ENCODE measurements around the gene ACOT4.
"Not testable (repeated sequence)": the region's sequence is repeated elsewhere in the genome, so short reads cannot be mapped to it uniquely, and the experiment has no call there.

The ACOT4 gene

DNA sequence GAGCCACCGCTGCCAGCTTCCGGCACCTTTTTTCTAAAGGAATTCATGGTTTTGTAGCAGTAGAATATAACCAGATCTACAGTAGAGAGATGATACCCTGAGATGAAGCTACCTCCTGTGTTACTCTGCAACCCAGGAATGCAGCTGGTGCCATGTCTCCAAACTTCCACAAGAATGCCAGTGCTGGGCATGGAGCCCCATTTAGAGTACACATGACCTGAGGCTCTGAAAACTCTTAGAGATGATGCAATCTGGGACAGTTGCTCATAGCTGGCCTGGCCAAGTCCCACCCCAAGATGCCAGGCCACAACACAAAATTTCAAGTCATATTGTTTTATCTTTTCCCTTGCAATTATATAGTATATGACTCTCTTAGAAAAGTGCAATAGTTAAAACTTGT lies 14.5 kb upstream of the ACOT4 start:
- not testable (repeated sequence) for DNase-seq

DNA sequence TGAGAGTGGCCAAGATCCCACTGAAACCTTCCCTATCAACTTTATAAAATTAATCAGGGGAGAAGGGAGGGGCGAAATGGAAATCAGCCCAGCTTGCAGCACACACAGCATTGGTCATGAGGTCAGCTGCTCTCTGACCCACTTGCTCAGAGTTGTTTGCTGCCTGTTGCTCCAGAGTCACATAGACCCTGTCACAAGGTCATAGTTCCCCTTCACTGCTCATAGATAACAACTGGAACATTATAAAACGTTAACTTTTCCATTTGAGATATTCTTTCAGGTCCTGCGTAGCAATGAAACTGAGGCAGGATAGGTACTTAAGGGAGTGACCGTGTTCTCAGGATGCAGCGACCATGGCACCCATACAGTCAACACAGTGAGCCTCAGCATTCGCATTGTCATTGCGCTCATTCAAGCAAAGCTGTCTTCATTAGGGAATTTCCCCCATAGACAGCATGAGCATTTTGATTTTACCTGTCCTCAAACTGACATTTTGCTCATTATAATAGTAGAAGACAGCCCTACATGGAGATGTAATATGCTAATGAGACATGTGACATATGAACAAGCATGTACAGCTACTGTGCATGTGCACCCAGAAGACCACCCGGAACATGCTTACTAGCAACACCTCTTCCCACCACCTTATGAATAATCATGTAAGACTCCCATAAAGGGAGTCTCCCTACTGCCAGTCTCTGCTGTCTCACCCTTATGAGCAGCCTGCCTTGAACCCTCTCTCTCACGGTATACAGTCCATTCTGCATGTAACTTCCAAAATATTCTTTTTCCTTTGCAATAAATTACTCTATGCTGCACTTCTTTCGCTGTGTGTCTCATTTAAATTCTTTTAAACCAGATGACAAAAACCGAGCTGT lies 9.3 kb upstream of the ACOT4 start:
- not testable (repeated sequence) for DNase-seq

DNA sequence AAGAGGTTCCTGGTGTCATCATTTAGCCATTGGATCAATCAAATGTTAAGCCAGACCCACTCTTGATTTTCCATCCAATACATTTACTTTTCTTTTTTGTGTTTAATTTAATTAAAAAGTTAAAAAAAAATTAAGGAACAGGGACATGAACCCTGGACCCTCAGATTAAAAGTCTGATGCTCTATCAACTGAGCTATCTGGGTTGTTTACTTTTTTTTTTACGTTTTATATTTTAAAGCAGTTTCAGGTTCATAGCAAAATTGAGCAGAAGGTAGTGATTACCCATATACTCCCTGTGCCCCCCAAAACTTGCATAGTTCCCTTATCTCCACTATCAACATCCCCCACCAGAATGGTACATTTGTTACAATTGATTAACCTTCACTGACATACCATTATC lies 3.0 kb upstream of the ACOT4 start:
- DNase-seq: no peak

DNA sequence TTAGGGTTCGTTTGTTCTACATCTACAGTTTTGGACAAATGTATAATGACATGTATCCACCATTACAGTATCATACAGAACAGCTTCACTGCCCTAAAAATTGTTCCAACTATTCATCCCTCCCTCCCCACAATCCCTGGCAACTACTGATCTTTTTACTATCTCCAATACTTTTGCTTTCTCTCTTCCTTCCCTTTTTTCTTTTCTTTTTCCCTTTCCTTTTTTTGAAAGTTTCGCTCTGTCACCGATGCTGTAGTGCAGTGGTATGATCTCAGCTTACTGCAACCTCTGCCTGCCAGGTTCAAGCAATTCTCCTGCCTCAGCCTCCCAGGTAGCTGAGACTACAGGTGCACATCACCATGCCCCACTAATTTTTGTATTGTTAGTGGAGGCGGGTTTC lies 2.6 kb upstream of the ACOT4 start:
- DNase-seq: no peak

DNA sequence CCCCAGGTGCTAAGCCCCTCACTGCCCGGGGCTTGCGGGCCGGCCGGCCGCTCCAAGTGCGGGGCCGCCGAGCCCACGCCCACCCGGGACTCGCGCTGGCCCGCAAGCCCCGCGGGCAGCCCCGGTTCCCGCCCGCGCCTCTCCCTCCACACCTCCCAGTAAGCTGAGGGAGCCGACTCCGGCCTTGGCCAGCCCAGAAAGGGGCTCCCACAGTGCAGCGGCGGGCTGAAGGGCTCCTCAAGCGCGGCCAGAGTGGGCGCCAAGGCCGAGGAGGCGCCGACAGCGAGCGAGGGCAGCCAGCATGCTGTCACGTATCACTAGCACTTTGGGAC lies 1.0 kb upstream of the ACOT4 start:
- DNase-seq: not testable (repeated sequence)

DNA sequence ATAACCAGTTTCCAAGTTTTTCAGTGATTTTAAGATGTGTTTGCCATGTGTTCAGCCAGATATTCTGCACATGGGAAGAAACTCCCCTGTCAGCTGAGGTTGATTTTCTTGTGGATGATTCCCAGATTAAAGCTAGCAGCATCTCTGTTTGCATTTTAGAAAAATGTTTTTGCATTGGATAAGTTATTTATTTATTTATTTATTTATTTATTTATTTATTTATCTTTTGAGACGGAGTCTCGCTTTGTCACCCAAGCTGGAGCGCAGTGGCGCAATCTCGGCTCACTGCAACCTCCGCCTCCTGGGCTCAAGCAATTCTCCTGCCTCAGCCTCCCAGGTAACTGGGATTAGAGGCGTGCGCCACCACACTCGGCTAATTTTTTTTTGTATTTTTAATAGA lies 2.8 kb downstream of the ACOT4 start:
- no peak for DNase-seq

DNA sequence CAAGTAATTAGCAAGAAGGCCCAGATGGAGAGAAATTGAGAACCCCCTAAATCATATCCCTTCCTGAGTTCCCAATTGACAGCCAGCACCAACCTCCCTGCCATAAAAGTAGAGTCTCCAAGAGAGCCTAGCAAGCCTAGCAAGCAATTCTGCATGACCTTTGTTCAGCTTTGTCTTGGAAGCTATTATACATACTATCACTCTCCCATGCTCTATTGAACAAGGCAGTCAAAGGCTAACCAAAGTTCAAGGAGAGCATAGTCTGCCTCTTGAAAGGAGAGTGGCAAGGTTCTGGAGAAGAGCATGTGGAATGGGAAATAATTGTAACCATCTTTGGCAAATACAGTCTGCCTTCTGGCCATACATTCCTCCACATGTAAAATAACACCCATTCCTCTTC lies 7.8 kb downstream of the ACOT4 start:
- no peak for DNase-seq

DNA sequence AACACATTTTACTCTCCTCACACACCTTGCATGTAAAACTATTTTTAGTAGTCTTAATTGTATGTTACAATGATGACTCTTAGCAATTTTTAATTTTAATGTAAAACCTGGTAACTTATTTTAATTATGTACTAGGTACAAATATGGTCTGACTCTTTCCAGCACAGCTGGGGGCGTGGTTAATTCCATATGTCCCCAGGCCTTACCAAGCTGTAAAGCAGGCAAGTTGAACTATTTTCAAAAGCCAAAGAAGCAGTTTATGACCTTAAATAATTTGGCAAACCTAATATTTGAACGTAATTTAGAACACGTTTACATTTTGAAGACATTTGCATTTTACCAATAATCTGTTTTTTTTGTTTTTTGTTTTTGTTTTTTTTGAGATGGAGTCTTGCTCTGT lies 11.3 kb downstream of the ACOT4 start:
- no peak for DNase-seq

DNA sequence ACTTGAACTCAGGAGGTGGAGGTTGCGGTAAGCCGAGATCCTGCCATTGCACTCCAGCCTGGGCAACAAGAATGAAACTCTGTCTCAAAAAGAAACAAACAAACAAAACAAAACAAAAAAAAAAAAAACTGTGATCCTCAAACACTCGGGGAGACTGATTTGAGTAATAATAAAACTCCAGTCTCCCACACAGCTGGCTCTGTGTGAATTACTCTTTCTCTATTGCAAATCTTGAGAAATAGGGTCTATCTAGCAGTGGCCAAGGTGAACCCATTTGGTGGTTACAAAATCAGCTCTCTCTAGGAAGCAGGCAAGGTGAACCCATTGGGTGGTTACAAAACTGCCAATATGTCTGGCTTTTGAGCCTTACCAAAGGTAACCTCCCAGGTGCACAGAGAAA lies 14.6 kb downstream of the ACOT4 start:
- DNase-seq: no peak

DNA sequence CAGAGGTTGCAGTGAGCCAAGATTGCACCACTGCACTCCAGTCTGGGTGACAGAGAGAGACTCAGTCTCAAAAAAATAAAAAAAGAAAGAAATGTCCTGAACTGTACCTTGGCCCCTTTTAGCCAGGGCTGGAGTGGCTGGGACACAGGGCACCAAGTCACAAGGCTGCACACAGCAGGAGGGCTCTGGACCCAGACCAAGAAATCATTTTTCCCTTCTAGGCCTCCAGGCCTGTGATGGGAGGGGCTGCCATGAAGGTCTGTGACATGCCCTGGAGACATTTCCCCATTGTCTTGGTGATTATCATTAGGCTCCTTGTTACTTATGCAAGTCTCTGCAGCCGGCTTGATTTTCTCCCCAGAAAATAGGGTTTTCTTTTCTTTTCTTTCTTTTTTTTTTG lies 15.6 kb downstream of the ACOT4 start:
- no peak for DNase-seq

DNA sequence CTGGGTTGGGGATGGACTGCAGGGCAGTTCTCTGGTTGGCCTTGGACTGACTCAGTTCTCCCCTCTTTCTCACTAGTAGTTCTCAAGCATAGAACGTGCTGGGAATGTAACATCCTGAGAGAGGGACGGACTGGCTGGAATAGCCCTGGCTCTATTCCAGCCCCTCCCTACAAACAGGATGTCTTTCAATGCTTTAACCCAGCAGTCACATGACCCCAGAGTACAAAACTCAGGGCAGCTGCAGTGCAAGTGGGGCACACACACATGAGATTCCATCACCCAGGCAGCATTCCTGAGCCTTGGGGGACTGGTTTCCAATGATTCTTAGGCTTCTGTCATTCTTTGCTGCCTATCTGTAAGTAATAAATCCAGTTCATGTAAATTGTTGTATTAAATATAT lies 19.0 kb downstream of the ACOT4 start:
- peak; percentile 62 for DNase-seq

DNA sequence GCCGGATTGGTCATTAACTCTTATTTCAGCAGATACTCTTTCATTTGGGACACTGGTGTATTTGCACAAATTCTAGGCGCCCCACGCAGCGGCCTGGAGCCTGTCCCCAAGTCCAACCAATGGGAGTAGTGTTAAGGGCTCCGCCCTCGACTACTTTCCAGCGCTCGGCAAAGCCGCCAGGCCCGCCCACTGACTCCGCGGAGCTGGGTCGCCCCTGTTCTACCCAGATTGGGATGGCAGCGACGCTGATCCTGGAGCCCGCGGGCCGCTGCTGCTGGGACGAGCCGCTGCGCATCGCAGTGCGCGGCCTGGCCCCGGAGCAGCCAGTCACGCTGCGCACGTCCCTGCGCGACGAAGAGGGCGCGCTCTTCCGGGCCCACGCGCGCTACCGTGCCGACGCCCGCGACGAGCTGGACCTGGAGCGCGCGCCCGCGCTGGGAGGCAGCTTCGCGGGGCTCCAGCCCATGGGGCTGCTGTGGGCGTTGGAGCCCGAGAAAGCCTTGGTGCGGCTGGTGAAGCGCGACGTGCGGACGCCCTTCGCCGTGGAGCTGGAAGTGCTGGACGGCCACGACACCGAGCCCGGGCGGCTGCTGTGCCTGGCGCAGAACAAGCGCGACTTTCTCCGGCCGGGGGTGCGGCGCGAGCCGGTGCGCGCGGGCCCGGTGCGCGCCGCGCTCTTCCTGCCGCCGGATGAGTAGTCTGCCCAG lies 20.8 kb downstream of the ACOT4 start, which contains the start of gene ACOT6:
Gene ACOT6, plus strand, starts transcription at position 179 of the 707 bp plus-strand sequence. Its CDS starts 55 bp downstream, at position 234.
- DNase-seq: peak; percentile 83

DNA sequence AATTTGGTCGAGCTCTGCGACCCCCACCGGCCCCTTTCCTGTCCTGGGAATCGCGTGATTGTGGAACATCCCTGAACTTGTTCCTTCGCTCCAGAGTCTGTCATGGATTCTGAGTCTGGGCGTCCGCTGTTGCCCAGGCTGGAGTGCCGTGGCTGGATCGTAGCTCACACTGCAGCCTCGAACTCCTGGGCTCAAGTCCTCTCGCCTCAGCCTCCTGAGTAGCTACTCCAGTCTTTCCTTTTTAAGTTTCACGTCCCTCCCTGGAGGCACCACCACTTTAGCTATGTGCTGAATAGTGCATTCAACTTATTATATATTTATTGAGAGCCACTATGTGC lies 21.3 kb downstream of the ACOT4 start:
- no peak for DNase-seq

DNA sequence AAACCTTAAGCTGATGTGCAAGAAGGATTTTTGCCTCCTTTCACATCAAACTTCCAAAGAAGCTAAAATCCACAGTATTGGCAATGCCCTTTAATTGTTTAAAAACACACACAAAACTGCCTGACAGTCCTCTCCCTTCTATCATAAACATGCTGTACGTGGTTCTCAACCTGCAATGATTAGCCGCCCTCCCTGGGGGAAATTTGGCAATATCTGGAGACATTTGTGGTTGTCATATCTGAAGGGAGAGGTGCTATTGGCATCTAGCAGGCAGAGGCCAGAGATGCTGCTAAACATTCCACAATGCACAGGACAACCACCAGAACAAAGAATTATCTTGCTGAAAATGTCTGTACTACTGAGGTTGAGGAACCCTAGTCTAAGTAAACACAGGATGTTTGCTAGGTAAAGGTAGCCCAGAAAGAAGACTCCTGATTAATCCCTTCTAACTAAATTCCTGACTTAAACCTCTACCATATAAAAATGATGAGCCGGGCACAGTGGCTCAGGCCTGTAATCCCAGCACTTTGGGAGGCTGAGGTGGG lies 21.8 kb downstream of the ACOT4 start:
- DNase-seq: no peak

DNA sequence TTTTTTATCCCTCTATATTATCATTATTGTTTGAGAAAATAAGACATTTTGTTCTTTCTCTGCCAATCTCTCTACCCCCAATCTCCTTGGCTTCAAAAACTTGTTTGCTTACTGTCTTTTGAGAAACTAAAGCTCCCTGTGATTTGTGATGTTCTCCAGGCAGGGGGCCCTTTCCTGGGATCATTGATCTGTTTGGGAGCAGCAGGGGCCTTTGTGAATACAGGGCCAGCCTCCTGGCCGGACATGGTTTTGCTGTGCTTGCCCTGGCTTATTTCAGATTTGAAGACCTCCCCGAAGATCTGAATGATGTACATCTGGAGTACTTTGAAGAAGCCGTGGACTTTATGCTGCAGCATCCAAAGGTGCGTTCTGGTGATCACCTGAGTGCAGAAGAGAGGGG lies 25.2 kb downstream of the ACOT4 start:
- no peak for DNase-seq

DNA sequence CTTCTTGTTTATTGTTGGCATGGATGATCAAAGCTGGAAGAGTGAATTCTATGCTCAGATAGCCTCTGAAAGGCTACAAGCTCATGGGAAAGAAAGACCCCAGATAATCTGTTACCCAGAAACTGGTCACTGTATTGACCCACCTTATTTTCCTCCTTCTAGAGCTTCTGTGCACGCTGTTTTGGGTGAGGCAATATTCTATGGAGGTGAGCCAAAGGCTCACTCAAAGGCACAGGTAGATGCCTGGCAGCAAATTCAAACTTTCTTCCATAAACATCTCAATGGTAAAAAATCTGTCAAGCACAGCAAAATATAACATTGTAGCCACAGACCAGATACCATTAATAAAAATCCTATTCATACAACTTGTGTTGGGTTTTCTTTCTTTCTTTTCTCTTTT lies 27.9 kb downstream of the ACOT4 start:
- no peak for DNase-seq

DNA sequence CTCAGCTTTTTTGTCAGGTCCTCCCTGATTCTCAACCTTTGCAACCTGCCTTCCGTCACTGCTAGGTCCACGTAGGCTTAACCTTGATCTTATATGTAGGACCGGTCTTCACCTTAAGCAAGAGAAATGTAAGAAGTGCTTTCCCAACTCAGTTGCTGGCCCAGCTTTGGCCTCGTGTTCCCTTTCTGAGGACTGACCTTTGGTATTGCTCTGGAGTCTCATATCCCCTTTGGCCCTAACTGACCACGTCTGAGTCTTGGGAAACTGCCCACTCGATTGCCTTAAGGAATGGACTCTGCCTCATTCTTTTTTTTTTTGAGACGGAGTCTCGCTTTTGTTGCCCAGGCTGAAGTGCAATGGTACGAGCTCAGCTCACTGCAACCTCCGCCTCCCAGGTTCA lies 28.6 kb downstream of the ACOT4 start:
- DNase-seq: no peak

DNA sequence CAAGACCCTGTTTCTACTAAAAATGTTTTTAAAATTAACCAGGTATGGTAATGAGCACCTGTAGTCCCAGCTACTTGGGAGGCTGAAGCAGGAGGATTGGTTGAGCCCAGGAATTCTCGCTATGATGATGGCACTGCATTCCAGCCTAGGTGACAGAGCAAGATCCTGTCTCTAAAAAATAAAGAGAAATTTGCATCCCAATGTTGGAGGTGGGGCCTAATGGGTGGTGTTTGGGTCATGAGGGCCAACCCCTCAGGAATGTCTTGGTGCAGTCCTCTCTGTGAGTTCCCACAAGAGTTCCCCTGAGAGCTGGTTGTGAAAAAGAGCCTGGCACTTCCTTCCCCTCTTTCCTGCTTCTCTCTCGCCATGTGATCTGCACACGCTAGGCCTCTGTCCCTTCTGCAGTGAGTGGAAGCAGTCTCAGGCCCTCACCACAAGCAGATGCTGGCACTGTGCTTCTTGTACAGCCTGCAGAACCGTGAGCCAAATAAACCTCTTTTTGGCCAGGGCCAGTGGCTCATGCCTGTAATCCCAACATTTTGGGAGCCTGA lies 31.9 kb downstream of the ACOT4 start:
- no peak for DNase-seq

DNA sequence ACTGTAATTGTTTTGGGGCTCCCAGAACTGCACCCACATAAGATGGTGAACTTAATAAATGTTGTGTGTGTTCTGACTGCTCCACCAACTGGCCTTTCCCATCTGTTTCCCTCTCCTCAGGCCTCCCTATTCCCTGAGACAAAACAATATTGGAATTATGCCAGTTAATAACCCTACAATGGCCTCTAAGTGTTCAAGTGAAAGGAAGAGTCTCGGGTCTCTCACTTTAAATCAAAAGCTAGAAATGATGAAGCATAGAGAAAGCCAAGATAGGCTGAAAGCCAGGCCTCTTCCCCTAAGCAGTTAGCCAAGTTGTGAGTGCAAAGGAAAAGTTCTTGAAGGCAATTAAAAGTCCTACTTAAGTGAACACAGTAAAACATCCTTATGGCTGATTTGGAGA lies 34.0 kb downstream of the ACOT4 start:
- no peak for DNase-seq

DNA sequence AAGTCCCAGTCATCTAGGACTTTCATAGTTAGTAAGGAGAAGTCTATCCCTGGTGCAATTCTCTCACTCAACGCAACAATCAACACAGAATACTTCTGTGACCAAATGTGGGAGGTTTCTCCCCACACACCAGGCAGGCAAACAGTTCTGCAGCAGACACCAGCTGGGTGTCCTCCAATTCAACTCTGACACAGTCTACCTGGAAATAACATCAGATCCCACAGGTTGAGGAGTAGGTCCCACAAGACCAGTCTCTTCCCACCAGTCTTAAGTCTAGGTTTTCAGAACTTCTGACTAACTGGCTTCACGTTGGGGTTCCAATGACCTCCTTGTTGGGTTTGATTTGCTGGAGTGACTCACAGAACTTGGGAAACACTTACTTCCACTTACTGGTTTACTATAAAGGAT lies 35.5 kb downstream of the ACOT4 start:
- no peak for DNase-seq

DNA sequence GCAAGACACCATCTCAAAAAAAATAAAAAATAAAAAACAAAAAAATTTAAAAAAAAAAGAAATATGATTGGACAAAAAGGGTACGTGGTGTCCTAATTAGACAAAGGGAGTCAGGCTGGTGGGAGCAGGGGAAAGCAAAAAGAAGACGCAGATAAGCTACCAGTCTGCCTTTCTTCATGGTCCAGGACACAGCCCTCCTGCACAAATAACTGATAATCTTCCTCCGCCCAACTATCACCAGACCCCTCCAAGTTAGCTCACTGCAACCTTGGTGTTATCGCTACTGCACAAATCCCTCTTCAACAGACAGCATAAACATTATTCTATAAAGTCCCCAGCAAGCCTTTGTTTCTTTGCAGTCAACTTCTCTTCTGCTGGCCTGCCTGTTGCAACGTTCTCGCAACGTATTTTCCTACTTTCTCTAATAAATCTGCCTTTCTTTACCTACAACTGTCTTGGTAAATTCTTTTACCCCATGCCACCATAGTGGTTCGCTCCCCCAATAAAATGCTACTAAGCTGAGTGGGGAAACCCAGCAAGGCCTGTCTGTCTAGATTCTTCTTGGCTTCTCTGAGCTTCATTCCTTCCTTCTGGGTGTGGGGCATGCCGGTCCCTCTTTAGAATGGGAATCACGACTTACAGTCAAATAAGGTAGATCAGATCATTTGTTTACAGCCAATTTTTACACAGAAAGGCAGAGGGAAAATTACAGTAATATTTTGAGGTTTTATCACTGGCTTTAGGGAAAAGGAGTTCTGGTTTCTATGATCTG lies 38.5 kb downstream of the ACOT4 start:
- no peak for DNase-seq

DNA sequence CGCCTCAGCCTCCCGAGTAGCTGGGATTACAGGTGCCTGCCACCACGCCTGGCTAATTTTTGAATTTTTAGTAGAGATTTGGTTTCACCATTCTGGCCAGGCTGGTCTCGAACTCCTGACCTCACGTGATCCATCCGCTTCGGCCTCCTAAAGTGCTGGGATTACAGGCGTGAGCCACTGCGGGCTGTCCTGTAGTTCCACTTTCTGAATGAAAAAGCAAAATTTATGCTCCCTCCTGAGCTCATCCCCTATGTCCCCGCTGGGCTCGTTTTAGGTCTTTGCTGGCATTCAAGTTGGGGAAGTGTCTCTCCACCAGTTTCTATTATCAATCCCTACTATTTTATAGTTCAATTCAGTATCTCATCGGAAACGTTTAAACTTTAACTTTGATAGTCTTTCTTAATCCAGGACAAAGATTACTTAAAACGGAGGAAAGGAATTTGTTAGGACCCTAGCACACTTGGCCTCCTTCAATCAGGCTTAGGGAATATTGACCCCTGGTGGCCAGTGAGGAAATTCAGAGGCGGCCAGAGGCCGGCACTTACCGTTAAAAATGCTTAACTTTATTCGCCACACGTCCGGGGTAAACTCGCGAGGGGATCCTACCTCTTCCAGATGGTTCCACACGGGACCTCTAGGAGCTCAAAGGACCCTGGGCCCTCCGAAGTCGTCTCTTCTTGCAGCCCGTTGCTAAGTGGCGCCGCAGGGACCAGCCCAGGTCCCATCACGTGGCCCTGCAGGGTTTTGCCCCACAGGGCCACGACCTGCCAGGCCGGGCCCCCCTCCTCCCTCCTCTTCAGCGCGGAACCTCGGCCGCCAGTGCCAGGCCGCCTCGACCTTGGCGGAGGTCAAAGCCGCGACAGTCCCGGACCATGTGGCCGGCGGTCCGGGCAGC lies 41.7 kb downstream of the ACOT4 start:
- DNase-seq: peak; percentile 78
